HG03521 (cell line): ENCODE measurements around the gene STK32C.

Source experiments
- ATAC-seq: cut with Tn5 transposase; IDR thresholded peaks from one replicate; pipeline ENCODE4 v1.9.1; 2021; ENCODE audit warnings: mild to moderate bottlenecking, moderate library complexity; ENCODE audit not compliant: unreplicated experiment

The STK32C gene

DNA sequence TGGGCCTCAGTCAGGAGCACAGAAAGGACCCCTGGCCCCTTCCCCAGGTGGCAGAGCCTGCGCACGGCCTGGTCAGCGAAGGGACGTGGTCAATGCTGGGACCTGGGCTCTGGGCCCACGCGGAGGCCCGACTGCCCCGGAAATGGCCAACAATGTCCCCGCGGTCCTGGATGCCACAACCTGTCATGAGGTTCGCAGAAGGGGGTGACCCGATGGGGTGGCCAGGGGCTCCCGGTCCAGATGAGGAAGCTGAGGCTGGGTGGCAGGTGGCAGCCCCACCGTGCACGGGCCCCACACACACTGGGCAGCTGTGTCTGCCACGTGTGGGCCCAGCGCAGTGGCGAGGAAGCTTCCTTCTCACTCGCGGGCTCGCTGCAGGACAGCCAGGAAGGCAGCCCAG is 71.6 kb downstream of the STK32C start:
- ATAC-seq, result no peak

DNA sequence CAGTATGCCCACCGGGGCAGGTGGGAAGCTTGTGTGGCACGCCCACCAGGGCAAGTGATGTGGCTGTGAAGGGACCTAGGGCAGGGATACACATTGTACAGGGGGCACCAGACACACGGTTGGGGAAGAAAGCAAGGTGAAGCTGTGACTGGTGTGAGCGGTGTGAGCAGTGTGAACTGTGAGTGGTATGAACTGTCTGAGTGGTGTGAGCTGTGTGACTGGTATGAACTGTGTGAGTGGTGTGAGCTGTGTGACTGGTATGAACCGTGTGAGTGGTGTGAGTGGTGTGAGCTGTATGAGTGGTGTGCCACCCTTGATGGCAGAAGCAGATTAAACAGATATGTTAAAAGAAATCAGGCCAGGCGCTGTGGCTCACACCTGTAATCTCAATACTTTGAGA is 72.9 kb downstream of the STK32C start:
- no peak for ATAC-seq

DNA sequence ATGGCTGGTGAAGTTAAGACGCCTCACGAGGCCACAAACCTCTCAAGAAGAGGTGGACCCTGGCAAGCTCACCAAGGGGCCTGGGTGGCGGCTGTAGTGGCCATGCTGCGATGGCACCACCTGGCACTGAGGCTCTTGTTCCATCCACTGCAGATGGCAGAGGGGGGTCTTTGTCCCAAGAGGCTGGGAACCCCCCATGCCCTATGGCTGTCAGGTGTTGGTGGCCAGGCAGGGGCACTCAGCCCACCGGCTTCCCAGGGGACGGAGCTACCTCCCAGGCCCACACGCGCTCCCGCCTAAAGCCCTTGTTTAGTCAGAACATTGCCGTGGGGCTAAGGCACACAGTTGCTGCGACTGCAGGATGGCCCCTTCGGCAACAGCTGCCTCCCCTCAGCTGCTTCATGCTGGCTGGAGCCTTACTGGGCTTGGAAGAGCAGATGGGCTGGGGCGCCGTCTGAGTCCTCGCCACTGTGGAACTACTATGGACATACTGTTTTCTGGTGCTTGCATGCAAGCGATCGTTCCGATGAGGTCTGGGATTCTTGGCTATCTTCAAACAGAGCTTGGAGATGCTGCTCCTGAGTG is 74.2 kb downstream of the STK32C start:
- no peak for ATAC-seq

DNA sequence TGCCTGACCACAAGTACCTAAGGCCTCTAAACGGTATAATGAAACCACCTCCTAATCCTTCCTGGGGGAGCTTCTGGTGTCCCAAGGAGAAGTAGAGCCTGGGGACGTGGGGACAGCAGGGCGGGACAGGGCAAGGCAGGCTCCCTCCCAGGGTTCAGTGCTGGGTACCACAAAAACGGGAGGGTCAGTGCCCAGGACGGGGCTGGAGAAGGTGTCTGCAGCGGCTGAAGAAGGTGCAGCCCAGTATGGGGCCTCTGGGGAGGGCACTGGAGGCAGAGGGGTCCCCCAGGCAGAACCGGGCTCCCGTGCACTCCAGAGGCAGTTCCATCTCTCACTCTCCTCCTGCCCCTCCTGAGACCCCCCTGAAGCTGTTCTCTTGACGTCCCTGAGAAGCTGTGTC is 74.8 kb downstream of the STK32C start:
- ATAC-seq, result no peak

DNA sequence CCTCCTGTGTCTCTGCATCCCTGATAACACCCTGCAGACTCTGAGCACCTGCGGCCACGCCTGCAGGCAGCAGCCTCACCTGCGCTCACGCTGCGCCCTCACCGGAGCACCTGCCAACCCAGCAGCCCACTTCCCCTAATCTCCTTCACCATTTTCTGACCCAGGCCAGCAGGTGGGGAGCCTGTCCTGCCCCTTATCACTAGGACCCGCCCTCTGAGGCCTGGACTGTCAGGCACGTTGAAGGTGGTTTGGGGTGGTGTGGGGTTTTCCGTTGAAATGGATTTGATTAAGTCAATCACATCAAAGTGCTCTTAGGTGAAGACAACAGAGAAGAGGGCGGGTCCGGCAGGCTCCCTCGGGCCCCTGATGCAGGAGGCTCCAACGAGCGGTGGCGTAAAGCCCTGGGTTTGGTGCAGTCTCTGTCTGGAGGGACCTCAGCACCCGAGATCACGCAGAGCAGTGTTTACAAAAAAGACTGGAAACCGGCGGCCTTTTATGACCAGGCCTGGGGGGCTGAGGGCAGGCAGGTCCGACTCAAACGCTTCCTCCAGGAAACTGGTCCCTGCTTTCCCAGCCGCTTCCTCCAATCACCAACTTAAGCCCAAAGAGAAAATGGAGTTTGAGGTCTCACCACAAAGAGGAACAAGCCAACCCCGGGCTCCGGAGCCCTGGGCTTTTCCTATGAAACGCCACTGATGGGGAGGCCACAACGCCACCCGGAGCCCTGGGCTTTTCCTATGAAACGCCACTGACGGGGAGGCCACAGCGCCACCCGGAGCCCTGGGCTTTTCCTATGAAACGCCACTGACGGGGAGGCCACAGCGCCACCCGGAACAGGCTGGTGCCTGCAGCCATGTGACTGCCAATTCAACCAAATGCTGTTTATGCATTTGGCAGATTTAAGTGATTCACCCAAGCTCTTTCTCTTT is 75.5 kb downstream of the STK32C start:
- ATAC-seq, result no peak

DNA sequence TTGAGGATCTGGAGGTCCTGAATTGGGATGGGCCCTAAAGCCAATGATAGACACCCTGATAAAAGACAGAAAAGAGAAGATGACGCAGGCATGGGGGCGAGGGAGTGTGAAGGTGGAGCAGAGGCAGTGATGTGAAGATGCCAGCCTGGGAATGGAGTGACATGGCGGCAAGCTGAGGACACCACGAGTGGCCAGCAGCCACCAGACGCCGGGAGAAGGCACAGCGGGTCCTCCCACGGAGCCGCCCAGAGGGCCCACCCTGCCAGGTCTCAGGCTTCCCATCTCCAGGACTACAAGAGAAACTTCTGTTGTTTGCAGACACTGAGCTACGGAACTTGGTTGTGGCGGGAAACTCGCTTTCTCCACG is 76.1 kb downstream of the STK32C start:
- ATAC-seq, result no peak

DNA sequence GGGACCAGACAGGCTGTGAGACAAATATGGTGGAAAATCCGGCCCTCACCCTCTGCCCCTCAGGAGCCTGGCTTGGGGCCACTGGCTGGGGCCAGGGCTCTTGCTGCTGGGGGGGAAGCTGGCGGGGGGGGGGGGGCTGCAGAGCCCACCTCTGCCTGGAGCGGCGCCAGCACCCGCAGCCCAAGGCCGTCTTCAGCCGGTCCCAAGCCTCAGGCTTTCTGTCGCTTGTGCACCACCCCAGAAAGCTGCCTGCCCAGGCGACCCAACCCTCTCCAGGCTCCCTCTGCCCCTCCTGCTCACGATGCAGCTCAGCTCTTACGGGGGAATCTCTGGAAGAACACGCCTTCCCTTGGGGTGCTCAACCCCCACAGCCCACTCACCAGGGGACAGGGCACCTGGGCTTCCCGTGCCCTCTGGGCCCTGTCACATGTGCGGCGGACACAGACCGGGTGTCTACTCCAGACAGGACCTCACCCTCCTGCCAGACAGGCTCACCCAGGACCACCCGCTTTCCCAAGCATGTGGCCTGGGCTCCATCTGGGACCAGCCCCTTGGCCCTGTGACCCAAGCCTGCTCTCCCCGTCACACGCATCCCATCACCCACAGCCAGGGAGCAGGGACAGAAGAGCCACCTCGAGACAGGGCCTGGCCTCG is 77.1 kb downstream of the STK32C start:
- ATAC-seq, result no peak

DNA sequence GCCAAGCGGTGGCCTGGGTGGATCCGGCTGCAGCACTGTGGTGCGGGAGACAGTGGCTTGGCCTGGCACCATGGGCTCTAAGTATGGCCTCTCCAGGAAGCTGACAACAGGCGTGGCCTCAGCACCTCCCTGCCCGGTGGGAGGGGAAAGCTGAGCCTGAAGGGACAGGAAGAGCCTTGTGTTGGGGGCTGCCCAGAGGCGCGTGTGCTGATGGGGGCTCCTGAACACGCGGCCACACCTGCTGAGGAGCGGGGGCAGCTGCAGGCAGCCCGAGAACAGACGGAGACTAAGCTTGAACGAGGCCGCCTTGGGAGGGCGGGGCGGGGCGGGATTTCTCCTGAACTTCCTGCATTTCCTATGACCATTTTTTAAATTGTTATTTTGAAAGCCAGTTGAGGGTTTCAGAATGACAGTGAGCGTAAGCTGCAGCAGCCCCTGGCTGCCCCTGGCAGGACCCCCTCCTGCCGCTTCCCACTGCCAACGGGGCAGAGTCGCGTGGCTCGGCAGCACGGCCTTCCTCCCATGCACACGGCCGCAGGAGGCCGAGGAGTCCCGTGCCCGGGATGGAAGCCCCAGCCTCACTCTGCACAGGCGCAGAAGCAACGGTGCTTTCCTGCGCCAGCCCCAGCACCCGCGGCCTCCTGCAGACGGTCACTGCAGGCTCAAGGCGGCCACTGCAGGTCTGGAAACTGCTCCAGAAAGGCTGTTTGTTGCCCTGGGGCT is 77.8 kb downstream of the STK32C start:
- ATAC-seq, result no peak

DNA sequence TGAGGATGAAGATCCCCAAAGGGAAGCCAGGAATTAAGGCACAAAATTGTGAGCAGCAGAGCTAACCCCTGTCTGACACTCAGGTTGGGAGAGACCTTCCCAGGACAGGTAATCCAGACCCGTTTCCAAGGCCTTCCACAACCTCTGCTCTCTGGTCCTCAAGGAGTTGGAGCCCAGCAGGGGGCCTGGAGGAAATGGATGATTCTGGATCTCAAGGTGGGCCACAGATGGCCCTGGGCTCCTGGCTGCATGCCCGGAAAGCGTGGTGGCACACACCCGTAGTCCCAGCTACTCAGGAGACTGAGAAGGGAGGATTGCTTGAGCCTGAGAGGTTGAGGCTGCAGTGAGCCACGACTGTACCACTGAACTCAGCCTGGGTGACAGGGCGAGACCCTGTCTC is 78.7 kb downstream of the STK32C start:
- ATAC-seq, result no peak

DNA sequence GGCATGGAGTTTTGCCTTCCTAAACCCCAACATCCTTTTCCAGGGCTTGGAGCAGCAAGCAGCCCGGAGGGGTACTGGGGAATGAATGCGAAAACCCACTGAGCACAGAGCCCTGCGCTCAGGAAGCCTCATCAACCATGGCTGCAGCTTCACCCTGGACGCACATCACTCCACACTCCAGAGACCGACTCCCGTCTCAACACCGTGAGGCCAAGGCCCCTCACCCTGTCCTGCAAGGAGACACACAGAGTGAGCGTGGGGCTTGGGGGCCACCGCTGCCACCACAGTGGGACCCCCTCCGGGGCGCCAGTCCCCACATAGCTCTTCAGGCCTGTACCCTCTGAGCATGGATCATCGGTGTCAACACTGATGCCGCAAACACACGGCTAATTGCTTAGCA is 79.1 kb downstream of the STK32C start:
- no peak for ATAC-seq

DNA sequence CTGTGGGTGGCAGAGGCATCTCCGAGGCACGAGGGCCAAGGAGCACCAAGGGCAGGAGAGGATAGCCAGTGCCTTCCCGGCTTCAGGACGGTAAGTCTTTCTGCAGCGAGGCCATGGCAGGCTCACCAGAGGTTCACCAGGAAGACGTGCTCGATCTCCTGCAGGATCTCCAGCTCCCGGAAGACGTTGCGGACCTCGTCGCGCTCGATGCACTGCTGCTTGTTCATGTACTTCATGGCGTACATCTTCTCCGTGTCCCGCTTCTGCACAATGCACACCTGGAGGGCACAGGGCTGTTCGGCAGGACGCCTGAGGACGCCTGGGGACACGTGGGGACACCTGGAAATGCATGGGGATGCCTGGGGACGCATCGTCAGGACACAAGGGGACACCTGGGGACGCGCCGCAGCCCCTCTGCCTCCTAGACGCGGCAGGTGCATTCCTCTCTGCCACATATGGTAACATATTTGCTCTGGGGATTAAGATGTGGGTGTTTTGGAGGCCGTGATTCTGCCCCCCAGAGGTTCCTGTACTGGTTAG is 79.8 kb downstream of the STK32C start:
- no peak for ATAC-seq

DNA sequence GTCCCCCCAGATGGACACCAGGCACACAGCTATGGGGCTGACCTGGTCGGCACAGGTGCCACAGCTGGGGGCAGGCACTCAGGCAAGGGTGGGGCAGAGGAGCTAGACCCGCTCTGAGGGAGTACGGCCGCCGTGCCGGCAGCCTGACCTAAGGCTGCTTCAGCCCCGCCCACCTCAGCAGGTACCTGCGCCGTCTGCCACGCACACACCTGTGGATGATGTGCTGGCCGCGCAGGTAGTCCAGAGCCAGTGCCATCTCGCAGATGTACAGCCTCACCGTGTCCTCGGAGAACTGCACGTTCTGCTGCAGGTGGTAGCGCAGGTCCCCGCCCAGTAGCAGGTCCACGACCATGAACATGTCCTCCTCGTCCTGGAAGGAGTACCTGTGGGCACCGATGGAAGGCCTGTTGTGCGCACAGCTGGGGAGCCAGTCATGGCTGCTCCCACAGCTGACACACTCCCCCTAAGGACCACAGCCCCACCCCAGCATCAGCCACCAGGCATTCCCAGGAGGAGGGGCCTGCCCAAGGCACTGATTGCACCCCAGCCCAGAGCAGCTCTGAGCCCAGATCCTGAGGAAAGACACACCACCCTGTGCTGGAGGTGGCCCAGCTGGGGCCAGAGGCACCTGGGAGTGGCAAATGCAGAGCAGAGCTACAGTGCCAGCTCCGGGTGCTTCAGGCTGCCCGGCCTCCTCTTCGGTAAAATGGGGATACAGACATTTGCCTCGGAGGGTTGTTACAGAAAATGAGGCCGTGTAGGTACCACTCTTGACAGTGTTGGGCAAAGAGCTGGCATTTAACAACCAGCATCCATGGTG is 81.0 kb downstream of the STK32C start:
- no peak for ATAC-seq

DNA sequence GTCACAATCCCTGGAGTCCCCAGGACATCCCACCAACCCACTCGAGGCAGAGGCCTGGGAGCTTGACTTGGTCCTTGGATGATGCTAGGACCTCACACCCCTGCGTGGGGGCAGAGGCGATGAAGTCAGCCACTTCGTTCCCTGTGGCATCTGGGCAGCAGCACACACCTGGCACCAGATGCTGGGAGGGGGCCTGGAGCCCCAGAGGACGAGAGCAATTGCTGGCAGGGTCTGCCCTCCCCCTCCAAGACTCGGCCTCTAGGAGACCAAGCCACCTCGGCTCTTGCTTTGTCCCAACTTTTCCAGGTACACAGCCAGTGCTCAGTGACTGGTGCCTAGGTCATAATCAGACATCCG is 81.9 kb downstream of the STK32C start:
- ATAC-seq, result no peak

DNA sequence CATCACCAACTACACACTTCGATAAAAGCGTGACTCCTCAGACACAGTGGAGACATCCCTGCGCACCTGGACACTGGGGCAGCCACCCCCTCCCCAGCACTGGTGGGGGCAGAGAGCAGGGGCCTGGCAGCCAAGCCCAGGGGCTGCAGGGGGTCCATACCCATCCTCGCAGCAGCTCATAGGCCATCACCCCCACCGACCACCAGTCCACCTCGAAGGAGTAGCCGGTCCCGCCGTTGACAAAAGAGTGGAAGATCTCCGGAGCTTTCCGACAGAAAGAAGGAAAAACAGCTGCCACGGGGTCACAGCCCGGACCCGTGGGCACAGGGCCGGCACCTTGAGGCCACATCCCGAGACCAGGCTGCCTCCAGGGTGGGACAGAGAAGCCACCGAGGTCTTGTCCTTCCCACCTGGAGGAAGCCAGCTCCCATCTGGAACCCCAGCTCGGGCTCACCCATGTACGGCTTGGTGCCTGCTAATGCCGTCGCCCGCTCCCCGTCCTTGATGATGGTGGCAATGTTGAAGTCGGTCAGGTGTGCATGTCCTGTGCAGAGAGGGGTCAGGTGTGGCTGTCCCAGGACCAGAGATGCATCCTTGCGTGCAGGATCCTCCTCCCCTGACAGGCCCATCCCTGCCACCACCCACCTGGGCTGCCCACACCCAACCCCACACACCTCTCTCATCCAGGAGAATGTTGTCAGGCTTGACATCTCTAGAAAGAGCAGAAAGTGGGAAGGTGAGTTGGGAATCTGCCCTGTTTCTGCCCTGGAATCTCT is 82.5 kb downstream of the STK32C start:
- ATAC-seq, result no peak

DNA sequence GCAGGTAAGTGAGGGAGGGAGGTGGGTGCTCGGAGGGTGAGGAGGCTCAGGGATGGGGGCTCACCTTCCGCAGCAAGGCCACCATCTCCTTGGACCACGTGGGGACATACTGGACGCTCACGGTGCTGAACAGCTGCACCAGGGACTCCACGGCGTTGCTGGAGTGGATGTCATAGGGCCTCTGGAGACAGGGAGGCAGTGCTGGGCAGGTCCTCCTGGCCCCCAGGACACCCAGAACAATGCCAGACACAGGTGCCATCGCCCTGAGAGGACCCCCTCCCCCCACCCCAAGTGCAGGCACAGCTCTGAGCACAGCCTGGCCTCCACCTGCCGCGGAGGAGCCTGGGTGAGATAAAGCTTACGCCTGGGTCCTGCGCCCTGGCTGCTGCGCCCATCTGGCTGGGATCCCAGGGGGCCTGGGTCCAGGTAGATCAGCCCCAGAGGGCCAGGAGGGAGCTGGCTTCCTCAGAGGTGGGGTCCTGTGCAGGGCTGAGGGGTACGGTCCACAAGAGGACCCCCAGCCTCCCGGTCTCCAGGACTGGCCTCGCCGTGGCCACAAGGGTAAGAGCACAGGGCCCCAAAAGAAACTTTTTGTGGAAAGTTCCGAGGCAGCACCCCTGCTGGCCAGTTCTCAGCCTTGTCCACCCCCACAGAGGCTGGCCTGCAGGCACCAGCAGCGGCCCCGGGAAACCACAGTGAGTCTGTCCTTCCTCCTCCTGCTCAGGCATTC is 83.2 kb downstream of the STK32C start:
- ATAC-seq, result no peak

DNA sequence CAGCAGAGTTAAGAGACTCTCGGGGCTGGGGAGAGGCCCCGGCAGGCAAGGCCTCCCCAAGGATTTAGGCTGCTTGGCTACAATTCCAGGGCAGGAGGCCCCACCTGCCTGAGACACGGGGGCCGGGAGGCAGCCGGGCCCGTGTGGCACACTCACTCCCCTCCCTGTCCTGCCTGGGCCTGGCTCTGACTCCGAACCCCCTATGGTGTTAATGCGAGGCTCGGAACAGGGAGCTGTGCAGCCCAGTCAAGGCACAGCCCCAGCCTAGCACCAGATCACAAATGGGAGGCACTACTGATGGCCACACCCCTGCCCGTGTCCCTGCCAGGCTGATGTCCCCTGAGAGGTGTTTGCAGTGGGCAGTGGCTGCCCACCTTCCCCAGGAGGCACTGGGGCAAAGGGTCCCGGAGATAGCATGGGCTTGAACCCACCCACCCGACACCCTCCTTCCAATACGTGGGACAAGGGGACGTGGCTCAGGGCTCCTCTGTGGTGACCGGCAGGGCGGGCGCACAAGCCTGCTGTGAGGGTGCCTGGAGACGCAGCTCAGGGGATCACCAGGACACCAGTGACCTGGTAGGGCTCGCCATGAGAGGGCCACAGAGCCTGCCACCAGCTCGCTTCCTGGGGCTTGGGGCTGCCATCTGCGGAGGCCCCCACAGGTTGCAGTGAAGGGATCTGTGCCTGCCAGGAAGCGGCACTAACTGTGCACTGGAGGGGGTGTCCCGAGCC is 84.0 kb downstream of the STK32C start:
- ATAC-seq, result no peak

DNA sequence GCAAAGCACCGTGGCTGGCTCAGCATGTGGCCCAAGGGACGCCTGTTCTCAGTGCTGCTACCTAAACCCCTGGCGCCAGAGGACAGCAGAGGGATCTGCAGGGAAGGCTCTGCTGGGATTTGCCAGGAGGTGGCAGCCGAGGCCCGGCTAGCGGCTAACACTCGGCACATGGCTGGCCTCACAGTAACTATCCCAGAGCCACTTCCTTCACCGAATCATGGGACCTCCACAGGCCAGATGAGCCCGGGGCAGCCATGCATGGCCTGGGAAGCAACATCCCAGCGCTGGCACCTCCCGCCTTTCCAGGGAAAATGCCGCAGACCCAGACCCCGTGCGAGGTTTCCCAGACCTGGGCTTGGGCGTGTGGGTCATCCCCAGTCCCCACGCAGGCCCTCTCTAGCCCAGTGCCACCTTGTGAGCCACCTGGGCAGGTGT is 84.6 kb downstream of the STK32C start:
- ATAC-seq, result peak; percentile 73

DNA sequence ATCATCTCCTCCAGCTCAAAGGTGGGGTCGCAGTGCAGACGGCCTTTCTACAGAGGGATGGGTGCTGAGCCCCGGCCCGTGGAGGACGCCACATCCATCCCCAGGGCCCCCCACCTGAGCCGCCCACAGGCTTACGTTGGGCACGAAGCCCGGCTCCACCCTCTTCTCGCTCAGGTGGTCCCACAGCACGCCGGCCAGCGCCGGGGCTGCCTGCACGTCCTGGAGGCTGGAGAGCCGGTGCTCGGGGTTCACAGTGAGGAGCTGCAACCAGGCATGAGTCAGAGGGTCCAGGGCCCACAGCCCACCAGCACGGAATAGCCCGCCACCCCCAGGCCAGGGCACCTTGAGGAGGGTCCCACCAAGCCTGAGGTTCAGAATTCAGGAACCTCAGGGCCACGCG is 85.0 kb downstream of the STK32C start:
- ATAC-seq, result no peak
